Neural cell (in vitro differentiated cells): ENCODE measurements around the gene DMRT2. TPM values are rescaled to one million over a fixed set of nuclear protein-coding genes. Genes with fewer than 3 reads are reported as not detected.

Source experiments
- H2AFZ ChIP-seq: fragments of 200-600, 300-800 bp; sonication (generic), shearing (Covaris generic); 2 replicates; pipeline ENCODE4 v1.6.0; 2014; ENCODE audit warnings: low read depth, mild to moderate bottlenecking, antibody characterized with exemption, low read length, moderate library complexity
- H3F3A ChIP-seq: fragments of 200-600 bp; shearing (Covaris generic); 2 replicates; pipeline ENCODE4 v1.6.1; 2016; ENCODE audit warnings: mild to moderate bottlenecking, moderate library complexity, mixed read lengths, antibody characterized with exemption, low read length; ENCODE audit not compliant: insufficient read depth, poor library complexity, severe bottlenecking
- H3K27ac ChIP-seq: fragments of 200-600, 300-800 bp; sonication (generic), shearing (Covaris generic); 2 replicates; pipeline ENCODE4 v1.5.1; 2014; ENCODE audit warnings: mild to moderate bottlenecking, low read length, moderate library complexity
- H3K27me3 ChIP-seq: fragments of 300-800, 200-600 bp; sonication (generic), shearing (Covaris generic); 2 replicates; pipeline ENCODE4 v1.6.0; 2014; ENCODE audit warnings: mild to moderate bottlenecking, low read depth, low read length, moderate library complexity; ENCODE audit not compliant: insufficient read depth
- H3K36me3 ChIP-seq: fragments of 300-800, 200-600 bp; sonication (generic), shearing (Covaris generic); 2 replicates; pipeline ENCODE4 v1.5.1; 2014; ENCODE audit warnings: mild to moderate bottlenecking, antibody characterized with exemption, low read length, moderate library complexity; ENCODE audit not compliant: insufficient read depth
- H3K4me2 ChIP-seq: fragments of 300-800, 200-600 bp; sonication (generic), shearing (Covaris generic); 2 replicates; pipeline ENCODE4 v1.6.0; 2014; ENCODE audit warnings: mild to moderate bottlenecking, low read length
- H3K4me3 ChIP-seq: fragments of 300-800, 200-600 bp; sonication (generic), shearing (Covaris generic); 2 replicates; pipeline ENCODE4 v1.5.1; 2014; ENCODE audit warnings: mild to moderate bottlenecking, low read length, moderate library complexity
- H3K79me2 ChIP-seq: fragments of 200-600 bp; shearing (Covaris generic); replicated peaks from 2 replicates; pipeline ENCODE4 v1.6.0; 2014; ENCODE audit warnings: mild to moderate bottlenecking, low read length, moderate library complexity; ENCODE audit not compliant: insufficient read depth
- H3K9ac ChIP-seq: fragments of 300-800, 200-600 bp; sonication (generic), shearing (Covaris generic); 2 replicates; pipeline ENCODE4 v1.6.1; 2016; ENCODE audit warnings: mild to moderate bottlenecking, low read length, mixed read lengths
- H3K9me2 ChIP-seq: fragments of 200-600 bp; shearing (Covaris generic); 2 replicates; pipeline ENCODE4 v1.6.1; 2016; ENCODE audit warnings: mild to moderate bottlenecking, low read length, mixed read lengths; ENCODE audit not compliant: insufficient read depth
- H3K9me3 ChIP-seq: fragments of 200-600, 300-800 bp; sonication (generic), shearing (Covaris generic); 2 replicates; pipeline ENCODE4 v1.6.1; 2016; ENCODE audit warnings: mild to moderate bottlenecking, mixed run types, low read length, moderate library complexity, mixed read lengths
- H4K20me1 ChIP-seq: fragments of 200-600 bp; shearing (Covaris generic); 2 replicates; pipeline ENCODE4 v1.6.1; 2016; ENCODE audit warnings: mild to moderate bottlenecking, mixed run types; ENCODE audit not compliant: insufficient read depth
- CTCF ChIP-seq: fragments of 450-650 bp; IDR thresholded peaks from 2 replicates; pipeline ENCODE4 v1.5.1; 2014; ENCODE audit warnings: antibody characterized with exemption, mild to moderate bottlenecking, moderate library complexity; ENCODE audit not compliant: poor library complexity, severe bottlenecking
- EP300 ChIP-seq: fragments of 450-650 bp; conservative IDR thresholded peaks from 2 replicates; pipeline ENCODE4 v1.6.1; 2014; ENCODE audit warnings: antibody characterized with exemption, mild to moderate bottlenecking, moderate library complexity; ENCODE audit not compliant: poor library complexity, severe bottlenecking
- EZH2 ChIP-seq: fragments of 200-600, 300-800 bp; shearing (Covaris generic), sonication (generic); IDR thresholded peaks from 2 replicates; pipeline ENCODE4 v1.6.1; 2014; ENCODE audit warnings: antibody characterized with exemption, low read length, borderline replicate concordance, mild to moderate bottlenecking; ENCODE audit not compliant: insufficient read depth, poor library complexity, severe bottlenecking
- MXI1 ChIP-seq: fragments of 450-650 bp; conservative IDR thresholded peaks from 2 replicates; pipeline ENCODE4 v1.6.1; 2014; ENCODE audit warnings: antibody characterized with exemption, mild to moderate bottlenecking; ENCODE audit not compliant: poor library complexity, severe bottlenecking
- POLR2AphosphoS5 ChIP-seq: IDR thresholded peaks from 2 replicates; pipeline ENCODE4 v1.6.1; 2012
- RAD21 ChIP-seq: fragments of 450-650 bp; conservative IDR thresholded peaks from 2 replicates; pipeline ENCODE4 v1.6.1; 2014; ENCODE audit warnings: antibody characterized with exemption, mild to moderate bottlenecking, moderate library complexity
- SMC3 ChIP-seq: fragments of 450-650 bp; conservative IDR thresholded peaks from 2 replicates; pipeline ENCODE4 v1.6.1; 2014; ENCODE audit warnings: antibody characterized with exemption, mild to moderate bottlenecking, moderate library complexity; ENCODE audit not compliant: poor library complexity
- TAF1 ChIP-seq: IDR thresholded peaks from 2 replicates; pipeline ENCODE4 v1.6.1; 2012; ENCODE audit warnings: low read depth
- polyA plus RNA-seq: library from polyadenylated mRNA; depleted of rRNA; stranded (reverse); fragments of >200 nt; gene quantifications from 2 replicates; pipeline ENCODE4 v1.2.3, GENCODE V29; 2014
- TF ChIP-seq, protein P1 (sequence below): IDR thresholded peaks from 2 replicates; pipeline ENCODE4 v1.6.1; 2012; ENCODE audit warnings: borderline replicate concordance

DMRT2 gene
- polyA plus RNA-seq, 1 donor from 2014 or later = 0.20 TPM

DNA sequence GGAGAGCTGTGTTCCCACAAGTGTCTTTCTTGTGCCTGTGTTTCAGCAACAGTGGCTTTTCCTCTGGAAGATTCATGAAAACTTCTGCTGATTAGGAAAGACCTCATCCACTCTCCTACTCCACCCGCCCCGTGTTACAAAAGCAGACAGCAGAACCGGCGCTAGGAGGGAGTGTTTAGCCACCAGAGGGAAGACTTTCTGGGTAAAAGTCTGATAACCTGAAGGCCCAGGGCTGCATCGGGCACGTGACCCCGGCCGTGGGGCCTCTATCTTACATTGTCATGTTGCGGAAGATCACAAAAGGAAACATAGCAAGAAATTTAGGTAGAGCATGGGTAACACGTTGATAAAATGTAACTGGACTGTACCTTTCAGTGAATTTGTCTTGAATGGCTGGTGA lies 32.0 kb upstream of the DMRT2 start:
- Histone ChIP-seq H3K4me3 (no peak overlapping the region), H3K27me3 (no peaks in the 10 kb centered on the region), H3K27ac (no peak overlapping the region), H3K4me2 (no peak overlapping the region), H3K9ac (no peak overlapping the region), H3K79me2 (no peaks in the 10 kb centered on the region), H2AFZ (no peak overlapping the region), H3K9me3 (no peaks in the 10 kb centered on the region), H3F3A (no peaks in the 10 kb centered on the region), H4K20me1 (no peaks in the 10 kb centered on the region), H3K9me2 (no peaks in the 10 kb centered on the region), H3K36me3 (no peaks in the 10 kb centered on the region)
- TF ChIP-seq POLR2AphosphoS5 (no peak), RAD21 (peak; percentile 10)

DNA sequence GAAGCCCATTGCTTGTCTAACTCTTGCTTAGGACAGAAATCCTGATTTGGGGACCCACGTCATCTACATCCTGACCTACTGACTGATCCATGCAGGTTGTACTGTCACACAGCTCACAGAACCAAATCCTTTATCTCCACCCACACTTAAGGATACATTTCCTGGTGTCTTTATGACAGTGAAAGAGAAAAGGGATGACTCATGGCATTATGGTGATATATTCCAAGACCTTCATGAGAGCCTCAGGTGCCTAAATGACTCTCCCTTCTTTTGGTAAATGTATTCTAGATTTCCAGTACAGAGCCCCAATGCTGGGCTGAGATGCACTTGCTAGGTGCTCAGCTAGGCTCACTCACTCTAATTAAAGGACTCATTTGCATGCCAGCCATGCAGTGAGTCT lies 26.0 kb upstream of the DMRT2 start:
- Histone ChIP-seq H3K4me3 (no peak overlapping the region), H3K9me3 (peaks cover 3% of the 10 kb centered on the region), H4K20me1 (no peaks in the 10 kb centered on the region), H3K4me2 (no peak overlapping the region), H3K9ac (no peak overlapping the region), H3K9me2 (no peaks in the 10 kb centered on the region), H3K27ac (no peak overlapping the region), H3K79me2 (no peaks in the 10 kb centered on the region), H3K27me3 (no peaks in the 10 kb centered on the region), H2AFZ (no peak overlapping the region), H3K36me3 (no peaks in the 10 kb centered on the region), H3F3A (no peaks in the 10 kb centered on the region)
- TF ChIP-seq POLR2AphosphoS5 (no peak), RAD21 (no peak), EP300 (no peak), MXI1 (no peak), CTCF (no peak), SMC3 (no peak), EZH2 (no peak), TAF1 (no peak)
- TF ChIP-seq, protein P1, sequence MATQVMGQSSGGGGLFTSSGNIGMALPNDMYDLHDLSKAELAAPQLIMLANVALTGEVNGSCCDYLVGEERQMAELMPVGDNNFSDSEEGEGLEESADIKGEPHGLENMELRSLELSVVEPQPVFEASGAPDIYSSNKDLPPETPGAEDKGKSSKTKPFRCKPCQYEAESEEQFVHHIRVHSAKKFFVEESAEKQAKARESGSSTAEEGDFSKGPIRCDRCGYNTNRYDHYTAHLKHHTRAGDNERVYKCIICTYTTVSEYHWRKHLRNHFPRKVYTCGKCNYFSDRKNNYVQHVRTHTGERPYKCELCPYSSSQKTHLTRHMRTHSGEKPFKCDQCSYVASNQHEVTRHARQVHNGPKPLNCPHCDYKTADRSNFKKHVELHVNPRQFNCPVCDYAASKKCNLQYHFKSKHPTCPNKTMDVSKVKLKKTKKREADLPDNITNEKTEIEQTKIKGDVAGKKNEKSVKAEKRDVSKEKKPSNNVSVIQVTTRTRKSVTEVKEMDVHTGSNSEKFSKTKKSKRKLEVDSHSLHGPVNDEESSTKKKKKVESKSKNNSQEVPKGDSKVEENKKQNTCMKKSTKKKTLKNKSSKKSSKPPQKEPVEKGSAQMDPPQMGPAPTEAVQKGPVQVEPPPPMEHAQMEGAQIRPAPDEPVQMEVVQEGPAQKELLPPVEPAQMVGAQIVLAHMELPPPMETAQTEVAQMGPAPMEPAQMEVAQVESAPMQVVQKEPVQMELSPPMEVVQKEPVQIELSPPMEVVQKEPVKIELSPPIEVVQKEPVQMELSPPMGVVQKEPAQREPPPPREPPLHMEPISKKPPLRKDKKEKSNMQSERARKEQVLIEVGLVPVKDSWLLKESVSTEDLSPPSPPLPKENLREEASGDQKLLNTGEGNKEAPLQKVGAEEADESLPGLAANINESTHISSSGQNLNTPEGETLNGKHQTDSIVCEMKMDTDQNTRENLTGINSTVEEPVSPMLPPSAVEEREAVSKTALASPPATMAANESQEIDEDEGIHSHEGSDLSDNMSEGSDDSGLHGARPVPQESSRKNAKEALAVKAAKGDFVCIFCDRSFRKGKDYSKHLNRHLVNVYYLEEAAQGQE = no peak

- peaks cover 3% of the 10 kb centered on the region for H3K9me3 ChIP-seq
- no peaks in the 10 kb centered on the region for H4K20me1 ChIP-seq
- no peak for TF ChIP-seq SMC3
- TF ChIP-seq EZH2 = no peak
- TF ChIP-seq EP300 = no peak
- no peaks in the 10 kb centered on the region for H3K27me3 ChIP-seq
- no peak overlapping the region for H2AFZ ChIP-seq
- no peaks in the 10 kb centered on the region for H3K79me2 ChIP-seq
- no peak overlapping the region for H3K9ac ChIP-seq
- no peak overlapping the region for H3K27ac ChIP-seq
- no peak overlapping the region for H3K4me3 ChIP-seq
- no peaks in the 10 kb centered on the region for H3K9me2 ChIP-seq
- no peaks in the 10 kb centered on the region for H3K36me3 ChIP-seq
- H3K4me2 ChIP-seq = no peak overlapping the region
- no peaks in the 10 kb centered on the region for H3F3A ChIP-seq
Observed at GRCh38 chr9:1025131-1025530, 25.0 kb upstream of the DMRT2 start.
